Mesenchymal stem cell (in vitro differentiated cells and primary cell): Measurements from ENCODE around the gene PODNL1.

ENCODE experiments used
- DNase-seq: peaks from one replicate; pipeline ENCODE4 v3.0.0-alpha.2; 2013
- H2AFZ ChIP-seq: one replicate; pipeline ENCODE4 v1.6.1; 2013; ENCODE audit warnings: low read depth, mild to moderate bottlenecking, control low read depth, inconsistent platforms, low read length, moderate library complexity
- H2AK5ac ChIP-seq: 2 replicates; pipeline ENCODE4 v1.6.1; 2013; ENCODE audit warnings: low read length, moderate library complexity, mild to moderate bottlenecking, inconsistent platforms; ENCODE audit not compliant: severe bottlenecking
- H2BK120ac ChIP-seq: one replicate; pipeline ENCODE4 v1.6.1; 2013; ENCODE audit warnings: low read depth, mild to moderate bottlenecking, inconsistent platforms, low read length, moderate library complexity
- H2BK12ac ChIP-seq, 2 experiments: one replicate each; pipeline ENCODE4 v1.6.1; 2013; ENCODE audit warnings: inconsistent platforms in 2 of 2, low read length in 2 of 2, mild to moderate bottlenecking in 2 of 2, moderate library complexity in 2 of 2, control low read depth in 1 of 2
- H2BK15ac ChIP-seq: one replicate; pipeline ENCODE4 v1.6.1; 2013; ENCODE audit warnings: mild to moderate bottlenecking, low read depth, inconsistent platforms; ENCODE audit not compliant: poor library complexity, severe bottlenecking
- H2BK5ac ChIP-seq: 2 replicates; pipeline ENCODE4 v1.6.1; 2013; ENCODE audit warnings: low read depth, mild to moderate bottlenecking, low read length, control low read depth, inconsistent platforms; ENCODE audit not compliant: poor library complexity, severe bottlenecking
- H3K14ac ChIP-seq, 2 experiments: one replicate each; pipeline ENCODE4 v1.6.1; 2013; ENCODE audit warnings: inconsistent platforms in 2 of 2, low read length in 2 of 2, control low read depth in 1 of 2, mild to moderate bottlenecking in 1 of 2, moderate library complexity in 1 of 2
- H3K18ac ChIP-seq, 2 experiments: one replicate each; pipeline ENCODE4 v1.6.1; 2013; ENCODE audit warnings: inconsistent platforms in 2 of 2, low read length in 2 of 2, control low read depth in 1 of 2, low read depth in 1 of 2, mild to moderate bottlenecking in 1 of 2
- H3K23ac ChIP-seq, 2 experiments: one replicate each; pipeline ENCODE4 v1.6.1; 2013; ENCODE audit warnings: inconsistent platforms in 2 of 2, low read length in 2 of 2, mild to moderate bottlenecking in 2 of 2, moderate library complexity in 2 of 2, control low read depth in 1 of 2
- H3K27ac ChIP-seq: 2 replicates; pipeline ENCODE4 v1.5.1; 2013; ENCODE audit warnings: mild to moderate bottlenecking, moderate library complexity, low read length, control low read depth, inconsistent platforms; ENCODE audit not compliant: poor library complexity, severe bottlenecking
- H3K27me3 ChIP-seq, 2 experiments: 2 replicates each; pipeline versions ENCODE4 v1.6.1 to v1.7.0; 2013; ENCODE audit warnings: low read length in 2 of 2, mild to moderate bottlenecking in 2 of 2, moderate library complexity in 2 of 2, control low read depth in 1 of 2, inconsistent platforms in 1 of 2; ENCODE audit not compliant: control insufficient read depth in 1 of 2, insufficient read depth in 1 of 2
- H3K36me3 ChIP-seq, 2 experiments: 2 replicates each; pipeline versions ENCODE4 v1.6.1 to v1.7.0; 2013; ENCODE audit warnings: low read length in 2 of 2, control low read depth in 1 of 2, inconsistent platforms in 1 of 2, low read depth in 1 of 2, mild to moderate bottlenecking in 1 of 2; ENCODE audit not compliant: insufficient read depth in 2 of 2, control insufficient read depth in 1 of 2
- H3K4ac ChIP-seq, 2 experiments: one replicate each; pipeline ENCODE4 v1.6.1; 2013; ENCODE audit warnings: inconsistent platforms in 2 of 2, low read length in 2 of 2, mild to moderate bottlenecking in 2 of 2, moderate library complexity in 2 of 2, control low read depth in 1 of 2, low read depth in 1 of 2
- H3K4me1 ChIP-seq: 2 replicates; pipeline ENCODE4 v1.6.1; 2013; ENCODE audit warnings: low read depth, low read length, control low read depth; ENCODE audit not compliant: control insufficient read depth, insufficient read depth
- H3K4me2 ChIP-seq: 2 replicates; pipeline ENCODE4 v1.6.1; 2013; ENCODE audit warnings: low read length, mild to moderate bottlenecking, inconsistent platforms; ENCODE audit not compliant: poor library complexity, severe bottlenecking
- H3K4me3 ChIP-seq, 2 experiments: 2 replicates each; pipeline versions ENCODE4 v1.5.1 to v1.7.0; 2013; ENCODE audit warnings: low read length in 2 of 2, mild to moderate bottlenecking in 2 of 2, control low read depth in 1 of 2, low read depth in 1 of 2; ENCODE audit not compliant: insufficient read depth in 1 of 2
- H3K79me1 ChIP-seq: replicated peaks from 2 replicates; pipeline ENCODE4 v1.6.1; 2013; ENCODE audit warnings: mild to moderate bottlenecking, control low read depth, low read length, inconsistent platforms; ENCODE audit not compliant: poor library complexity, severe bottlenecking
- H3K9ac ChIP-seq: 2 replicates; pipeline ENCODE4 v1.7.0; 2013; ENCODE audit warnings: mild to moderate bottlenecking, low read length, moderate library complexity
- H3K9me3 ChIP-seq: 2 replicates; pipeline ENCODE4 v1.7.0; 2013; ENCODE audit warnings: mild to moderate bottlenecking, low read length; ENCODE audit not compliant: control insufficient read depth
- H4K8ac ChIP-seq: one replicate; pipeline ENCODE4 v1.6.1; 2013; ENCODE audit warnings: inconsistent platforms, mild to moderate bottlenecking, low read length, moderate library complexity
- H4K91ac ChIP-seq: one replicate; pipeline ENCODE4 v1.6.1; 2013; ENCODE audit warnings: mild to moderate bottlenecking, low read length, inconsistent platforms
- WGBS: methylation state at CpG from one replicate; pipeline ENCODE4 v1.1.7; 2013; ENCODE audit warnings: mixed read lengths; 5-methylcytosine and 5-hydroxymethylcytosine counted together

PODNL1 gene

GRCh38 chr19:13905634-13906520 is 32.3 kb downstream of the PODNL1 start, which contains the start of the genes BRME1 and CC2D1A:
Gene BRME1, minus strand, starts transcription at chr19:13906117. Its CDS starts 1,225 bp downstream, at chr19:13904892.
Gene CC2D1A, plus strand, starts transcription at chr19:13906201. Its CDS starts 241 bp downstream, at chr19:13906442.
- Histone ChIP-seq H4K91ac (peak within 1 kb of the TSS; percentile 89), H2BK120ac (peak within 1 kb of the TSS; percentile 49), H2BK5ac (no peak within 1 kb of the TSS), H2BK15ac (no peak within 1 kb of the TSS), H2AK5ac (peak within 1 kb of the TSS; percentile 27), H3K9ac (peak within 1 kb of the TSS; percentile 86), H4K8ac (peak within 1 kb of the TSS; percentile 97), H3K14ac (peak within 1 kb of the TSS in 1 of 2 experiments; percentile 74), H2AFZ (peak within 1 kb of the TSS; percentile 64), H3K18ac (peak within 1 kb of the TSS; percentile 52 to 97), H3K4me3 (peak within 1 kb of the TSS; percentile 83 to 86), H3K23ac (peak within 1 kb of the TSS in 1 of 2 experiments; percentile 40), H3K9me3 (no peaks in the 10 kb centered on the region), H2BK12ac (no peak within 1 kb of the TSS), H3K27ac (no peak within 1 kb of the TSS), H3K79me1 (peaks cover 7% of the 10 kb centered on the region), H3K4ac (peak within 1 kb of the TSS; percentile 40 to 87), H3K4me1 (peaks cover 13% of the 10 kb centered on the region), H3K27me3 (no peaks in the 10 kb centered on the region), H3K4me2 (peak within 1 kb of the TSS; percentile 88), H3K36me3 (peaks cover 5 to 12% of the 10 kb centered on the region in 2 experiments)
- peak; percentile 83 for DNase-seq
- WGBS, result 17% methylated on average over 54 of the region's 86 CpGs

DNA sequence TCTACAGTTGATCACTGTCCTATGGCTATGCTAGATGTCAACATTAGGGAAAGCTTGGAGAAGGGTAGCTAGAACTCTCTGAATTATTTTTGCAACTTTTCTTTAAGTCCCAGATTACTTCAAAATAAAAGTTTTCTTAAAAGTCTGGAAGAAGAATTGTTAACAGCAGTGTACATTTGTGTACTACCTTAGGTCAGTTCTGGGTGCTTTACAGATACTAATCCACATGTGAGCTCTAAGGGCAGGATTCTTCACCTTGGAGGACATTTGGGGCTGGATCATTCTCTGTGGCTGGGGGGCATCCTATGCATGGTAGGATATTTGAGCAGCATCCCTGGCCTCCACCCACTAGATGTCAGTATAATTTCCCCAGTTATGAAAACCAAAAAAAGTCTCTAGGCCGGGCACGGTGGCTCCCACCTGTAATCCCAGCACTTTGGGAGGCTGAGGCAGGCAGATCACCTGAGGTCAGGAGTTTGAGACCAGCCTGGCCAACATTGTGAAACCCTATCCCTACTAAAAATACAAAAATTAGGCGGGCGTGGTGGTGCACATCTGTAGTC is 35.1 kb downstream of the PODNL1 start:
- Histone ChIP-seq H2BK5ac (no peak overlapping the region), H3K79me1 (peaks cover 7% of the 10 kb centered on the region), H3K27me3 (no peaks in the 10 kb centered on the region), H3K4ac (no peak overlapping the region), H2BK12ac (no peak overlapping the region), H2BK15ac (no peak overlapping the region), H3K14ac (no peak overlapping the region), H2AFZ (no peak overlapping the region), H4K91ac (no peak overlapping the region), H3K18ac (no peak overlapping the region), H2AK5ac (no peak overlapping the region), H3K4me3 (no peak overlapping the region), H3K36me3 (no peaks in the 10 kb centered on the region), H3K23ac (no peak overlapping the region), H3K9ac (no peak overlapping the region), H2BK120ac (no peak overlapping the region), H3K9me3 (no peaks in the 10 kb centered on the region), H3K4me2 (no peak overlapping the region), H3K4me1 (peaks cover 13% of the 10 kb centered on the region), H3K27ac (no peak overlapping the region), H4K8ac (no peak overlapping the region)
- WGBS, result 91% methylated on average over 4 of the region's 4 CpGs
- peak; percentile 18 for DNase-seq

- Histone ChIP-seq H3K14ac (no peak overlapping the region), H3K23ac (no peak overlapping the region), H2BK12ac (no peak overlapping the region), H2BK15ac (no peak overlapping the region), H4K8ac (no peak overlapping the region), H3K18ac (no peak overlapping the region), H3K4me2 (no peak overlapping the region), H3K36me3 (no peaks in the 10 kb centered on the region), H3K4me1 (no peaks in the 10 kb centered on the region), H2BK120ac (no peak overlapping the region), H3K4me3 (no peak overlapping the region), H2AK5ac (no peak overlapping the region), H3K79me1 (no peaks in the 10 kb centered on the region), H3K27me3 (no peaks in the 10 kb centered on the region), H3K9me3 (no peaks in the 10 kb centered on the region), H3K4ac (no peak overlapping the region), H2AFZ (no peak overlapping the region), H3K27ac (no peak overlapping the region), H4K91ac (no peak overlapping the region), H3K9ac (no peak overlapping the region), H2BK5ac (no peak overlapping the region)
- peak; percentile 40 for DNase-seq
- 64% methylated on average over 5 of the region's 5 CpGs for WGBS
Observed at GRCh38 chr19:13899912-13900584, 38.2 kb downstream of the PODNL1 start.

DNA sequence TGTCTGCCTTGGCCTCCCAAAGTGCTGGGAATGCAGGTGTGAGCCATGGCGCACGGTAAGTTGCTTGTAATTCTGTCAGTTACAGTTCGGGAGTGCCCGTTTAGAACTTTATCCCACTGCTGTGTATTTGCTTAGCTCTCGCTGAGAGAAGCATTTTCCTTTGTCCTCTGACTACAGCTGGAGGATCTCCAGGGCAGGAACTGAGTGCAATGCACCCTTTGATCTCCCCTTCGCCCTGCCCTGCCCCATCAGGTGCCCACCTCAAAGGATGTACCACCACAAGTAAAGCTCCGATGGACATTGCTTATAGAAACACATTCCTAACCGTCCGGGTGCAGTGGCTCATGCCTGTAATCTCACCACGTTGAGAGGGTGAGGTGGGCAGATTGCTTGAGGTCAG is 38.8 kb downstream of the PODNL1 start:
- H3K4me1 ChIP-seq, result no peaks in the 10 kb centered on the region
- no peaks in the 10 kb centered on the region for H3K27me3 ChIP-seq
- H2BK5ac ChIP-seq, result no peak overlapping the region
- no peak overlapping the region for H3K4ac ChIP-seq
- no peak overlapping the region for H3K4me3 ChIP-seq
- no peak overlapping the region for H3K4me2 ChIP-seq
- H3K23ac ChIP-seq, result no peak overlapping the region
- H3K14ac ChIP-seq, result no peak overlapping the region
- H2BK15ac ChIP-seq, result no peak overlapping the region
- no peak overlapping the region for H3K27ac ChIP-seq
- WGBS, result 80% methylated on average over 7 of the region's 10 CpGs
- H3K79me1 ChIP-seq, result no peaks in the 10 kb centered on the region
- H4K8ac ChIP-seq, result no peak overlapping the region
- no peak overlapping the region for H3K9ac ChIP-seq
- DNase-seq, result no peak
- no peak overlapping the region for H2BK120ac ChIP-seq
- H2AK5ac ChIP-seq, result no peak overlapping the region
- no peaks in the 10 kb centered on the region for H3K36me3 ChIP-seq
- H3K18ac ChIP-seq, result no peak overlapping the region
- no peak overlapping the region for H4K91ac ChIP-seq
- no peak overlapping the region for H2BK12ac ChIP-seq
- H2AFZ ChIP-seq, result no peak overlapping the region
- H3K9me3 ChIP-seq, result no peaks in the 10 kb centered on the region
